ENCODE data around the gene CRHR1.

Gene CRHR1

GRCh38 chr17:45871718-45872117 is 87.6 kb downstream of the CRHR1 start:
- no peak for DNase-seq

- no peak for DNase-seq
Observed at GRCh38 chr17:45873728-45874127, 89.6 kb downstream of the CRHR1 start.

- DNase-seq = no peak
Observed at GRCh38 chr17:45874151-45874550, 90.0 kb downstream of the CRHR1 start.

GRCh38 chr17:45876539-45876938 is 92.4 kb downstream of the CRHR1 start:
- DNase-seq = no peak

GRCh38 chr17:45877467-45877866 is 93.3 kb downstream of the CRHR1 start:
- no peak for DNase-seq

- DNase-seq = peak; percentile 32
Observed at GRCh38 chr17:45883063-45883462, 98.9 kb downstream of the CRHR1 start.
